ENCODE data around the gene ADAMTSL1. TPM values are rescaled to one million over a fixed set of nuclear protein-coding genes. Genes with fewer than 3 reads are reported as not detected.
A peak's percentile ranks its signal among the peaks of the same experiment; 100 is the strongest.

Gene ADAMTSL1, protein sequence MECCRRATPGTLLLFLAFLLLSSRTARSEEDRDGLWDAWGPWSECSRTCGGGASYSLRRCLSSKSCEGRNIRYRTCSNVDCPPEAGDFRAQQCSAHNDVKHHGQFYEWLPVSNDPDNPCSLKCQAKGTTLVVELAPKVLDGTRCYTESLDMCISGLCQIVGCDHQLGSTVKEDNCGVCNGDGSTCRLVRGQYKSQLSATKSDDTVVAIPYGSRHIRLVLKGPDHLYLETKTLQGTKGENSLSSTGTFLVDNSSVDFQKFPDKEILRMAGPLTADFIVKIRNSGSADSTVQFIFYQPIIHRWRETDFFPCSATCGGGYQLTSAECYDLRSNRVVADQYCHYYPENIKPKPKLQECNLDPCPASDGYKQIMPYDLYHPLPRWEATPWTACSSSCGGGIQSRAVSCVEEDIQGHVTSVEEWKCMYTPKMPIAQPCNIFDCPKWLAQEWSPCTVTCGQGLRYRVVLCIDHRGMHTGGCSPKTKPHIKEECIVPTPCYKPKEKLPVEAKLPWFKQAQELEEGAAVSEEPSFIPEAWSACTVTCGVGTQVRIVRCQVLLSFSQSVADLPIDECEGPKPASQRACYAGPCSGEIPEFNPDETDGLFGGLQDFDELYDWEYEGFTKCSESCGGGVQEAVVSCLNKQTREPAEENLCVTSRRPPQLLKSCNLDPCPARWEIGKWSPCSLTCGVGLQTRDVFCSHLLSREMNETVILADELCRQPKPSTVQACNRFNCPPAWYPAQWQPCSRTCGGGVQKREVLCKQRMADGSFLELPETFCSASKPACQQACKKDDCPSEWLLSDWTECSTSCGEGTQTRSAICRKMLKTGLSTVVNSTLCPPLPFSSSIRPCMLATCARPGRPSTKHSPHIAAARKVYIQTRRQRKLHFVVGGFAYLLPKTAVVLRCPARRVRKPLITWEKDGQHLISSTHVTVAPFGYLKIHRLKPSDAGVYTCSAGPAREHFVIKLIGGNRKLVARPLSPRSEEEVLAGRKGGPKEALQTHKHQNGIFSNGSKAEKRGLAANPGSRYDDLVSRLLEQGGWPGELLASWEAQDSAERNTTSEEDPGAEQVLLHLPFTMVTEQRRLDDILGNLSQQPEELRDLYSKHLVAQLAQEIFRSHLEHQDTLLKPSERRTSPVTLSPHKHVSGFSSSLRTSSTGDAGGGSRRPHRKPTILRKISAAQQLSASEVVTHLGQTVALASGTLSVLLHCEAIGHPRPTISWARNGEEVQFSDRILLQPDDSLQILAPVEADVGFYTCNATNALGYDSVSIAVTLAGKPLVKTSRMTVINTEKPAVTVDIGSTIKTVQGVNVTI (N-terminal part only)
- 3.6 TPM for polyA plus RNA-seq
- long read RNA-seq, donor 1 = 0 reads
- long read RNA-seq, donor 2, full-length matches to known transcripts = 1 of 1 reads
- long read RNA-seq, donor 2, partial matches to known transcripts = 0 of 1 reads
- long read RNA-seq, donor 2, other reads (novel, unspliced or antisense) = 0 of 1 reads
- long read RNA-seq, donor 3 = 0 reads
- long read RNA-seq, donor 4 = 0 reads
- long read RNA-seq, donor 5, partial matches to known transcripts = 0 of 1 reads
- long read RNA-seq, donor 5, other reads (novel, unspliced or antisense) = 0 of 1 reads
- long read RNA-seq, donor 6 = 0 reads
- long read RNA-seq, donor 7, full-length matches to known transcripts = 1 of 1 reads
- long read RNA-seq, donor 7, partial matches to known transcripts = 0 of 1 reads
- long read RNA-seq, donor 7, other reads (novel, unspliced or antisense) = 0 of 1 reads
- long read RNA-seq, donor 8, partial matches to known transcripts = 0 of 1 reads
- long read RNA-seq, donor 8, other reads (novel, unspliced or antisense) = 0 of 1 reads
- long read RNA-seq, donor 9 = 0 reads
- long read RNA-seq, donor 10 = 0 reads
- long read RNA-seq, donor 11, partial matches to known transcripts = 0 of 2 reads
- long read RNA-seq, donor 11, other reads (novel, unspliced or antisense) = 0 of 2 reads

GRCh38 chr9:18473652-18474279 is at the start of gene ADAMTSL1:
TSS of gene ADAMTSL1 (plus strand) at chr9:18474153. CDS start at chr9:18474233, 80 bp downstream.
- H3K36me3 ChIP-seq (ENCODE audit: control insufficient read depth, insufficient read depth, low read length) = no peaks in the 10 kb centered on the region
- DNase-seq = peak; percentile 6 to 16
- H3K4me1 ChIP-seq (ENCODE audit: control insufficient read depth, insufficient read depth, low read length) = no peaks in the 10 kb centered on the region
- peak within 1 kb of the TSS; percentile 3 for H3K27ac ChIP-seq (ENCODE audit: low read length)
- 0% methylated on average over 6 of the region's 13 CpGs for WGBS (ENCODE audit: insufficient coverage, low lambda C conversion rate)
- peak within 1 kb of the TSS; percentile 27 for H3K4me3 ChIP-seq (ENCODE audit: low read length)
- peaks cover 10% of the 10 kb centered on the region for H3K27me3 ChIP-seq (ENCODE audit: control insufficient read depth, insufficient read depth, low read length)
- no peaks in the 10 kb centered on the region for H3K9me3 ChIP-seq (ENCODE audit: control insufficient read depth, low read depth, low read length)

- WGBS (ENCODE audit: insufficient coverage, low lambda C conversion rate) = 75% methylated on average over 2 of the region's 4 CpGs
- Histone ChIP-seq H3K27ac (ENCODE audit: low read length) (no peak overlapping the region), H3K36me3 (ENCODE audit: control insufficient read depth, insufficient read depth, low read length) (no peaks in the 10 kb centered on the region), H3K4me1 (ENCODE audit: control insufficient read depth, insufficient read depth, low read length) (no peaks in the 10 kb centered on the region), H3K4me3 (ENCODE audit: low read length) (no peak overlapping the region), H3K27me3 (ENCODE audit: control insufficient read depth, insufficient read depth, low read length) (peaks cover 2% of the 10 kb centered on the region), H3K9me3 (ENCODE audit: control insufficient read depth, low read depth, low read length) (no peaks in the 10 kb centered on the region)
- DNase-seq = no peak
Observed at GRCh38 chr9:18427691-18428090, 46.3 kb upstream of the ADAMTSL1 start.

GRCh38 chr9:18428661-18429060 is 45.3 kb upstream of the ADAMTSL1 start:
- Histone ChIP-seq H3K27me3 (ENCODE audit: control insufficient read depth, insufficient read depth, low read length) (peaks cover 2% of the 10 kb centered on the region), H3K4me1 (ENCODE audit: control insufficient read depth, insufficient read depth, low read length) (no peaks in the 10 kb centered on the region), H3K4me3 (ENCODE audit: low read length) (no peak overlapping the region), H3K36me3 (ENCODE audit: control insufficient read depth, insufficient read depth, low read length) (no peaks in the 10 kb centered on the region), H3K9me3 (ENCODE audit: control insufficient read depth, low read depth, low read length) (no peaks in the 10 kb centered on the region), H3K27ac (ENCODE audit: low read length) (no peak overlapping the region)
- no CpG with 5 or more reads among the region's 3 CpGs for WGBS (ENCODE audit: insufficient coverage, low lambda C conversion rate)
- no peak for DNase-seq

DNA sequence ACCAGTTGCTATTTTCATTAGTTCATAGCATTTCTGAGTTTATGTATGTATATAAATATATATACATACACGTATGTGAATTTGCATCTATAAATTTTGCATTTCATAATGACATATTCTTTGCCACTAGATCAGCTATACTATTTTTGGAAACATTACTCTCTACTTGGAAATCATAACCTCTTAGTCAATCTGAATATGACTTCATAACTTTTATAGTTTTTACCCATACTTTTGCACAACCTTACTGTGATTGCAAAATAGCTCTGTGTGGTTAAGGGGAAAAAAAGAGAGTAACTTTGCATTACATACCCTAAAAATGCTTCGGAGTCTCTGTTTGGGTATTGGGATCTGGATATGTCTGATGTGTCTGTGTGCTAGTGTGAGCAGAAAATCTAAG is 44.9 kb upstream of the ADAMTSL1 start:
- WGBS (ENCODE audit: insufficient coverage, low lambda C conversion rate) = 80% methylated on average over 1 of the region's 2 CpGs
- Histone ChIP-seq H3K9me3 (ENCODE audit: control insufficient read depth, low read depth, low read length) (no peaks in the 10 kb centered on the region), H3K27me3 (ENCODE audit: control insufficient read depth, insufficient read depth, low read length) (peaks cover 2% of the 10 kb centered on the region), H3K4me1 (ENCODE audit: control insufficient read depth, insufficient read depth, low read length) (no peaks in the 10 kb centered on the region), H3K36me3 (ENCODE audit: control insufficient read depth, insufficient read depth, low read length) (no peaks in the 10 kb centered on the region), H3K27ac (ENCODE audit: low read length) (no peak overlapping the region), H3K4me3 (ENCODE audit: low read length) (no peak overlapping the region)
- DNase-seq = no peak

DNA sequence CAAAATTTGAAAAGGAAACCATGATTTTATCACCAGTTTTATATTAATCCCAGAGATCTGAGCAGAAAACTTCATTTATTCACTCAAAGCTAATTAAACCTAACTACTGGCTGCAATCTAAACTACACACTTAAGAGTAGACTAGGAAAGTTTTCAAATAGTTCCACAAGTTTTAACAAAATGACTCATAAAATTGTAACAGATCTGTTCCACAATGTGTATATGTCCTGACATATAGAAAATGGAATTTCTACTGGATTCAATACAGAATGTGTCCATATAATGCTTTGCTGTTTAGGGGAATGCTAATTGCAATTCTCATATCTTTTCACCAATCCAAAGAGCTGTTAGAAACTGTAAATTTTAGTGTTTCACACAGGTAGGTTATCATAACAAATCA is 40.3 kb upstream of the ADAMTSL1 start:
- no peaks in the 10 kb centered on the region for H3K9me3 ChIP-seq (ENCODE audit: control insufficient read depth, low read depth, low read length)
- no peak overlapping the region for H3K4me3 ChIP-seq (ENCODE audit: low read length)
- no peaks in the 10 kb centered on the region for H3K36me3 ChIP-seq (ENCODE audit: control insufficient read depth, insufficient read depth, low read length)
- H3K4me1 ChIP-seq (ENCODE audit: control insufficient read depth, insufficient read depth, low read length) = peaks cover 3% of the 10 kb centered on the region
- no peak overlapping the region for H3K27ac ChIP-seq (ENCODE audit: low read length)
- no peak for DNase-seq
- H3K27me3 ChIP-seq (ENCODE audit: control insufficient read depth, insufficient read depth, low read length) = peaks cover 3% of the 10 kb centered on the region

DNA sequence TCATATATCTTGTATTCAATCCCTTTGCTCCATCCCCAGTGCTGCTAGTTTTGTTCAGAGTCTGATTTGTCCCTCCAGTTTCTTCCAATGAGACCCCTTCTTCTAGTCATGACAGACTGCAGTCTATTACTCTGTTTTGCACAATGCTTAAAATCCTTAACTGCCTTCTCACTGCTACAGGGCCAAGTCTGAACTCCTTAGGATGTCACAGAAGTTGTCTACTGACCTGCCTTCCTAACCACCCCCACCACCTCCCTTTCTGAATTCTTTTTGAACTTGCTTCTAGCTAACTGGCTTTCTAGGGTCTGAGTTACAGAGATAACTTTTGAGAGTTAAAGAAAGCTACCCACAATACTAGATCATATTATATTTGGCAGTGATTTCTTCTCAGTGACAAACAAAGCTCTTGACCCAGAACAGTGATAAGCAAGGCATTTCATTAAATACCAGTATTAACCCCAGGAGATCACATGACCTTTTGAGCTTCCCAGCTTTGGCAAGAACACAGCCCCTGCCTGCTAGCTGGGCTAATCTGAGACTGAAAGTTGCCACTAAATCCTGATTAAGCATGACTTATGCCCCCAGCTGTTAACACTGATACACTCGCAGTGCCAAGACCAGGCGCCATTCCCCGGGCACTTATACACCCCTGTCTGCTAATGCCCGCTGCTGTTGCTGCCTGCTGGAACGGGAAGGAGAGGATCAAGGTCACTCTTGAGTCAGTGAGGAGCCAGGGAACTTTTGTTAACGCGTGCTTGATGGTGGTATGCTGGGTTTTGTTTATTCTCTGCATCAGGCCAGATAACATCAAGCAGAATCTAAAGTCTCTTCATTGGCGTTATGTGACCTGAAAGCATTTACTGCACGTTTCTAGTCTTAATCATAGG is 36.4 kb upstream of the ADAMTSL1 start:
- Histone ChIP-seq H3K9me3 (ENCODE audit: control insufficient read depth, low read depth, low read length) (no peaks in the 10 kb centered on the region), H3K27me3 (ENCODE audit: control insufficient read depth, insufficient read depth, low read length) (peaks cover 3% of the 10 kb centered on the region), H3K4me3 (ENCODE audit: low read length) (no peak overlapping the region), H3K36me3 (ENCODE audit: control insufficient read depth, insufficient read depth, low read length) (no peaks in the 10 kb centered on the region), H3K4me1 (ENCODE audit: control insufficient read depth, insufficient read depth, low read length) (peaks cover 5% of the 10 kb centered on the region), H3K27ac (ENCODE audit: low read length) (no peak overlapping the region)
- peak; percentile 3 to 46 for DNase-seq
- WGBS (ENCODE audit: insufficient coverage, low lambda C conversion rate) = no CpG with 5 or more reads among the region's 9 CpGs

GRCh38 chr9:18438300-18438925 is 35.5 kb upstream of the ADAMTSL1 start:
- H3K27me3 ChIP-seq (ENCODE audit: control insufficient read depth, insufficient read depth, low read length) = peaks cover 3% of the 10 kb centered on the region
- no peaks in the 10 kb centered on the region for H3K36me3 ChIP-seq (ENCODE audit: control insufficient read depth, insufficient read depth, low read length)
- H3K9me3 ChIP-seq (ENCODE audit: control insufficient read depth, low read depth, low read length) = no peaks in the 10 kb centered on the region
- peaks cover 5% of the 10 kb centered on the region for H3K4me1 ChIP-seq (ENCODE audit: control insufficient read depth, insufficient read depth, low read length)
- DNase-seq = peak; percentile 7 to 40
- no CpG with 5 or more reads among the region's 31 CpGs for WGBS (ENCODE audit: insufficient coverage, low lambda C conversion rate)
- peak overlapping the region; percentile 41 for H3K4me3 ChIP-seq (ENCODE audit: low read length)
- H3K27ac ChIP-seq (ENCODE audit: low read length) = no peak overlapping the region

- Histone ChIP-seq H3K9me3 (ENCODE audit: control insufficient read depth, low read depth, low read length) (no peaks in the 10 kb centered on the region), H3K27me3 (ENCODE audit: control insufficient read depth, insufficient read depth, low read length) (peaks cover 3% of the 10 kb centered on the region), H3K27ac (ENCODE audit: low read length) (no peak overlapping the region), H3K4me1 (ENCODE audit: control insufficient read depth, insufficient read depth, low read length) (peaks cover 5% of the 10 kb centered on the region), H3K4me3 (ENCODE audit: low read length) (peak overlapping the region; percentile 41), H3K36me3 (ENCODE audit: control insufficient read depth, insufficient read depth, low read length) (no peaks in the 10 kb centered on the region)
- 74% methylated on average over 3 of the region's 7 CpGs for WGBS (ENCODE audit: insufficient coverage, low lambda C conversion rate)
- DNase-seq = peak in 1 of 2 donors; percentile 4
Observed at GRCh38 chr9:18438951-18439350, 35.0 kb upstream of the ADAMTSL1 start.

All from large intestine (tissue), 12 donors.